Stimulated activated CD8-positive, alpha-beta memory T cell treated with anti-CD3 and anti-CD28 coated beads, Interleukin-7, amount 100 ng/mL, for 24 hours (primary cell): ENCODE data around the gene KIF3A.
"Not testable (repeated sequence)": the region's sequence is repeated elsewhere in the genome, so short reads cannot be mapped to it uniquely, and the experiment has no call there.

Source experiments
- DNase-seq: peaks from one replicate; pipeline ENCODE4 v3.0.0-alpha.2; 2020; ENCODE audit warnings: low read depth

The KIF3A gene

DNA sequence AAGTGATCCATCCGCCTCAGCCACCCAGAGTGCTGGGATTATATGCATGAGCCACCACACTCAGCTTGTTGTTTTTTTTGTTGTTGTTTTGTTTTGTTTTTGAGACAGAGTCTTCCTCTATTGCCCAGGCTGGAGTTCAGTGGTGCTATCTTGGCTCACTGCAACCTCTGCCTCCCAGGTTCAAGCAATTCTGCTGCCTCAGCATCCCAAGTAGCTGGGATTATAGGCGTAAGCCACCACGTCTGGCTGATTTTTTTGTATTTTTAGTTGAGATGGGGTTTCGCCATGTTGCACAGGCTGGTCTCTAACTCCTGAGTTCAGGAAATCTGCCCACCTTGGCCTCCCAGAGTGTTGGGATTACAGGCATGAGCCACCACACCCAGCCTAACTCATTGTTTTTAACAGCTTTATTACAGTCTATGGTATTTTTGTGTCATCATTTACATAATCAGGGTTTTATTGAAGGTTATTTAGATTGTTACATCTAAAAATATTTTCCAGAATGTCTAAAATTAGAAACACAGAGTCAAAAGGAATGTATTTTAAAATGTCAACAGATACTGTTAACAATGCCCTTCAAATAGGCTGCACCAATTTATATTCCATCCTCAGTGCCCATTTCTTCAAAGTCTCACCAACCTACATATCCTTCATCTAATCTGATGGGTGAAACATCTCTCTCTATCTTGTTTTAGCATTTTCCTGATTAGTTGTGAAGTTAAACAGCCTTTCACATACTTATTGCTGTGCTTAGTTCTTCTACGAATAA is 18.6 kb downstream of the KIF3A start:
- no peak for DNase-seq

DNA sequence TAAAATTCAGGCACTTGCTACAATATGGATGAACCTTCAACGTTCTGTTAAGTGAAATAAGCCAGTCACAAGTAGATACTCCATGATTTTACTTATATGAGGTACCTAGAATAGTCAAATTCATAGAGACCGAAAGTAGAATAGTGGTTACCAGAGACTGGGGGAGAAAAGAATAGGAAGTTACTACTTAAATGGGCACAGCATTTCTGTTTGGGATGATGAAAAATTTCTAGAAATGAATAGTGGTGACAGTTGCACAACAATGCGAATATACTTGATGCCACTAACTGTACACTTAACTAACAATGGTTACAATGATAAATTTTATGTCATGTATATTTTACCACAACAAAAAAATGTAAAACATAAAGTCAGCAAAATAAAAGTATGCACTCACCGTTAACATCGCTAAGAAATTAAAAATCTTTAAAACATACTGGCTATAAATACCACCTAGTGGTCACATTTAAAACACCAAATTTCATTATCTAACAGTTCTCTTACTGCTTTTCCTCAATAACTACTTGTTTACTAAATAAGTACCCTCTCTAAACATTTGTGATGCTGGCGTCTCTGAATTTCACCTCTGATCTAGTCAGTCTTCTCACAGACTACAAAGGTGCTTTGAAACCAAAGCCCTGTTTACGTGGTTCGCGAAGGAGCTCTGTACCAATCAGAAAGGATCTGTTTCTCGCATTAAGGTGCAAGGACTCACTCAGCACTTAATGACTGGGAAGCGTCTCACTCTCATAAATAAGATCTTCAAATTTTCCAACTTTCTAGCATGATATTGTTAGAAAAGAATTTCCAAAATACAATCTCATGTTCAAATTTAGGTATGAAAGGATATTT is 22.7 kb downstream of the KIF3A start:
- no peak for DNase-seq

DNA sequence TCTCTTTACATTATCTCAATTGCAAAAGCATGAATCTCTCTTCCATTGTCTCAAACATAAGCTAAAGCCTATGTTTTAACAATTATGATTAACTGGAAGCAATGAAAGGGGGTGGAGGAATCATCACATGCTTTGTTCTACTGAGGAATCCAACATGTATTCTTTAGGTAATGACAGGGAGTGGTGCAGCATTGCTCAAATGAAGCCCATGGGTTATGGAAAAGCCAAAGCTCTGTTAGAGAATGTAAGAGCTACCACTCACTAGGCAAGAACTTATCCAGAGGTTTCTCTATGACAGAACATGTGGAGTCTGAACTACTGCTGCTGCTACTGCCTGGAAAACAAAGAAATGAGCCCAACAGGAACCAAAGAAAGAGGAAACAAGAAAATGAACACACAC is 28.7 kb downstream of the KIF3A start:
- no peak for DNase-seq

DNA sequence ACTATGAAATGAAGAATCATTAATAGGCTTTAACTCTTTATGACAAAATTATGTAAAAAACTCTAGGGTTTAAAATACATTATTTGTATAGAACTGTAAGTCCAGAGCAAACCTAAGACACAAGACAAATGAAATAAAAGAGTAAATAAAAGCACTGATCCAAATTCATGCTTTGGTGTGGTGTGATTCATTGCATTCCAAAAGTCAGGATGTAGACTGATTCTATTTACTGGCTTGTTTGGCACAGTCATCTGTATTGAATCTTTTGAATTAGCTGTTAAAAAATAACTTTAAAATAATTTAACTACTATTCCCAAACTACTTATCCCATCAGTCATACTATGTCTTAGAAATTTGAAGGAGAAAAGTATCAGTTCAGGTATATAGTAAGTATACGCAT is 32.5 kb downstream of the KIF3A start:
- DNase-seq, result no peak

- DNase-seq, result no peak
Observed at GRCh38 chr5:132695956-132696355, 41.4 kb downstream of the KIF3A start.

GRCh38 chr5:132692632-132692967 is 44.7 kb downstream of the KIF3A start:
- DNase-seq, result no peak

GRCh38 chr5:132691755-132692631 is 45.4 kb downstream of the KIF3A start:
- not testable (repeated sequence) for DNase-seq

DNA sequence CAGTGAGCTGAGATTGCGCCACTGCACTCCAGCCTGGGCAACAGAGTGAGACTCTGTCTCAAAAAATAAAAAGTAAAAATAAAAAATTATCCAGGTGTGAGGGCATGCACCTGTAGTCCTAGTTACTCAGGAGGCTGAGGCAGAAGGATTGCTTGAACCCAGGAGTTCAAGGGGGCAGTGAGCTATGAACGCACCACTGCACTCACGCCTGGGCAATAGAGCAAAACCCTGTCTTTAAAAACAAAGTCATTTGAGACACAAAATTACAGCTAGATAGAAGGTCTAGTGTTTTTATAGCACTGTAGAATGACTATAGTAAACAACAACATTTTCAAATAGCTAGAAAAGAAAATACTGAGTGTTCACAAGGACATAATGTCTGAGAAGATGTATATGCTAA is 47.2 kb downstream of the KIF3A start:
- no peak for DNase-seq

GRCh38 chr5:132689513-132689912 is 47.8 kb downstream of the KIF3A start:
- no peak for DNase-seq

- DNase-seq, result no peak
Observed at GRCh38 chr5:132688536-132689339, 48.6 kb downstream of the KIF3A start.

GRCh38 chr5:132687995-132688394 is 49.4 kb downstream of the KIF3A start:
- DNase-seq, result no peak

- no peak for DNase-seq
Observed at GRCh38 chr5:132686193-132686592, 51.2 kb downstream of the KIF3A start.

DNA sequence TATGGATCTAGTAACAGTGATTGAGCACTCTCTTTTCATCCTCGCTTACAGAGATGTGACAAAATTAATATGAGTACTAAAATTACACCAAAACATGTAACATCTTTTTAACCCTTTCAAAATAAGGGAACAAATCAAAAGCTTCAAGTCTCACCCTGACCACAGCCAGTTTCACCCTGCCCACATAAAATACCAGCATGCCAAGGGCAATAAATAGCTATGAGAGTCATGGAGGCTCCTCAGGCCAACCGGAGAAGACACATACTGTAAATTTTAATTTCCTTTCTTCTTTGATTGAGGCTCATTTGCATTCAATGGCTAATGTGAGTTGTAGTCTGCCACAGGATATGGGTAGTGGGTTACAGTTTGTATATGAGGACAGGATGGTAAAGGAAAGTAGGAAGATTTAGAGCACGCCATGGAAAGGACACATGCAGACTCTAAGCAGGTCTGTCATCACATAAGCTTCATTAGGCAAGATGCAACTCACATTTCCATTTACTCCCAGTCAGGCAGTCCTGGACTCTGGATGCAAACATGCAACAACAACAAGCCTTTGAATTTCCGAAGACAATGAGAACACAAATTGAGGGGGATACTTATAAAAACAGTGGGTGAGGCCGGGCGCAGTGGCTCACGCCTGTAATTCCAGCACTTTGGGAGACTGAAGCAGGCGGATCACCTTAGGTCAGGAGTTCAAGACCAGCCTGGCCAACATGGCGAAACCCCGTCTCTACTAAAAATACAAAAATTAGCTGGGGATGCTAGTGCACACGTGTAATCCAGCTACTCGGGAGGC is 52.2 kb downstream of the KIF3A start:
- no peak for DNase-seq

DNA sequence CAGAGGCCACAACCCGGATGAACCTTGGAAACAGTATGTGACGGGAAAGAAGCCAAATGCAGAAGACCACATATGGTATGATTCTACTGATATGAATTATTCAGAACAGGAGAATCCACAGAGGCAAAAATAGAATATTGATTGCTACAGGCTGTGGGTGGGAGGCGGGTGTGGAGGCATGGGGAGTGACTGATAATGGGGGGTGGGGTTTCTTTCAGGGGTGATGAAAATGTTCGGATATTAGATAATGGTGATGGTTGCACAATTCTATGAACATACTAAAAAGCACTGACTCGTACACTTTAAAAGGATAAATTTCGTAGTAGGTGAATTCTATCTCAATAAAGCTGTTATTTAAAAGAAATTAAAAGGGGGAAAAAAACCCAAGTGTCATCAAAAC is 52.9 kb downstream of the KIF3A start:
- DNase-seq, result no peak

GRCh38 chr5:132681983-132682382 is 55.4 kb downstream of the KIF3A start:
- no peak for DNase-seq

DNA sequence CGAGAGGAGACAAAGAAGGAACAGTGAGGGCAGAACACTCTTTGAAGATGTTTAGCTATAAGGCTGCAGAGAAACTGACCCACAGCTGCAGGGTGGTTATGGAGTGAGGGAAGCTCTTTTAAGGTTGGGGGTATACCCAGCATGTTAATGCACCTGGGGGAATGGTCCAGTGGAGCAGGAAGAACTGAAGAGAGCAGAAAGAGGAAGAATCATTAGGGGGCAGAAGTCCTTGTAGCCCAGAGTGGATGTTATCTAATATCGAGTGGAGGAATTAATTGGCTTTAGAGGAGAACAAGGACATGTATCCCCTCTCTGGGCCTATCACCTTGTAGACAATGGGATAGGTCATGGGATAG is 55.9 kb downstream of the KIF3A start:
- no peak for DNase-seq

DNA sequence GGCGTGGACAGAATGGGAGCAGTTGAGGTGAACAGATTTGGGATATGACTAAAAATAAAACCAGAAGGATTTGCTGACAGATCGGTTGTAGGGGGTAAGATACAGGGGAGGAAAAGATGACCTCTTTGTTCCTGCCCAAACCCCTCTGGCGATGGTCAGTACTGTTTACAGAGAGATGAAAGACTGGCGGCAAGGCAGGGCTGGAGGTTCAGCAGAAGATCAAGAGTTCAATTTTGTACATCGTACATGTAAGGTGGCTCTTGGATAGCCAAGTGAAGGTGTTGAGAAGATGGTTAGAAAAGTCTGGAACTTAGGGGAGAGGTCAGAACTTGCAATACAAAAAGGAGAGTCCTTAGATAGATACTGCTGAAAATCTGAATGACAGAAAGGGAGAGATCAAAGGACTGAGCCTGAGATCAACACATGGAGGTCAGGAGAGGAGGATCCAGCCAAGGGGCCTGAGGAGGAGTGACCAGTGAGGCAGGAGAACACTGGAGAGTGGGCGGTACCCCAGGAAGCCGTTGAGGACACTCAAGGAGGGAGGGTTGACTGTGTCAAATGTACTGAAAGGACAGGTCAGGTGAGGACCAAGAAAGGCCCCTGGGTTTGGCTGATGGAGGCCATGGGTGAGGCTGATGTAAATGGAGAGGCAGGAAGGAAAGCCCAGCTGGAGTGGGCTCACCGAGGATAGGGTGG is 56.4 kb downstream of the KIF3A start:
- no peak for DNase-seq

- DNase-seq, result no peak
Observed at GRCh38 chr5:132679717-132680380, 57.5 kb downstream of the KIF3A start.

DNA sequence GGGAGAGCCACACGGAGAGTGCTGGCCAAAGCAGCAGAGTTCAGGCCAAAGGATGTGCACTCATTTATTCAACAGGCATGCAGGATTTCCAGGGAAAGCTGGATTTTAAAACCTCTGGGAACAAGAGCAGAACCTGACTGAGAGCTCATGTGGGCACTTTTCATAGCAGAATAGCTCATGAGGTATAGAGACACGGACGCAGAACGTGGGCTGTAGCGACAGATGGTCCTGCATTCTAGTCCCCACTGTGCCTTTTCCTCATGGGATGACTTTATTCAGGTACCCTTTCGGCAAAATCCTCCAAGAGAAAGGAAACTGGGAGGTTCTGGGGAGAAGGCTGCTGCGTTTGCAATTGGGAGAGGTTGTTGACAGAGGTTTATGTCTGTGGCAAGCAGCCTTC is 58.2 kb downstream of the KIF3A start:
- no peak for DNase-seq

- DNase-seq, result no peak
Observed at GRCh38 chr5:132678735-132679134, 58.6 kb downstream of the KIF3A start.
